Kasumi-1 (cell line): ENCODE measurements around the gene CEP126.

Source experiments
- DNase-seq, 2 experiments: peaks; one replicate each; lab custom pipeline; 2025; lab: John Stamatoyannopoulos, UW

Gene CEP126

DNA sequence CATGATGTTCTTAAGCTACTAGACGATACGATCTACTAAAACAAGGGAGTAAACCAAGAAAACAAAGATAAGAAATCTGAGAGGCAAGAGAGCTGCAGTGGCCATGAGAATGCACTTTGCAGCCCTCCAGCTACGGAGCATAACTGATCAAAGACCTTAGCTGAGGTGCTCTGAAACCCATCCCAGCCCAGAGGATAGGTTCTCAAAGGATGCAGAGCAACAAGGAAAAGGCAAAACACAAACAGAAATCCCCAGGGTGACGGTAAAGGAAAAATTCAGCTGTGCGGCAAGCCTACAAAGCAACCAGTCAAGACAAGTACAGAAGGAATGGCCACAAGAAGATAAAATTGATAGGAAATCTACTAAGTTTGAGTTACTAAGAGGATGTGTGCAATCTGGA is 99.9 kb downstream of the CEP126 start:
- no peak for DNase-seq

DNA sequence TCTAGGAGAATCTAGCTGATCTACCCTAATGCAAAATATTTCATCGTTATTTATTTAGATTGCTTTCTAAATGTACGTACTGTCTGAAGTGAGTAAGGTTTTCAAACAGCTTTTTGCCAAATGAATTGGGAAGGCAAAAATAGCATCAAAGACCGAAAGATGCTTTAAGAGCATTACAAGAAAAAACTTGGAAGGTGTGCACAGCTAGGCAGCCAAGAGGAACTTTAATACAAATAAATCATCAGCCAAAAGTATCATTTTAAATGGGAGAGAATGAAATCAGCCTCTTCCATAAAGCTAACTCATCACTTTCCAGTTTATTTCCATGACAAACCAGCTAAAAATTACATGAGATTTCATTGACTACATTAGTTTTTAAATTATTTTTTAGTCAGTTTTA is 102.2 kb downstream of the CEP126 start:
- no peak for DNase-seq

- DNase-seq: no peak
These were observed 111.4 kb downstream of the CEP126 start for GRCh38 chr11:102026217-102026616.

- DNase-seq: no peak
These were observed 112.1 kb downstream of the CEP126 start for GRCh38 chr11:102026959-102027358.

DNA sequence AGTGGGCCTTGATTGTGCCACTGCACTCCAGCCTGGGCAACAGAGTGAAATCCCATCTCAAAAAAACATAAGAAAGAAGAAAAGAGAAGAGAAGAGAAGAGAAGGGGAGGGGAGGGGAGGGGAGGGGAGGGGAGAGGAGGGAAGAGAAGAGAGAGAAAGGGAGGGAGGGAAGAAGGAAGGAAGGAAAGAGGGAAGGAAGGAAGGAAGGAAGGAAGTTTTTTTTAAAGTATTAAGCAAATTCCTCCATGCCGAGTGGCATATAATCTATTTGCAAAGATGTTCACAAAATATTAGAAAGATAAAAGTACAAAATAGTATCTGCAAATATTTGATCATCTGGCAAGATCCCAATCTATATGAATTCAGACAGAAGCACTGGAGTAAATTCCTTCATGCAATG is 121.9 kb downstream of the CEP126 start:
- no peak for DNase-seq

DNA sequence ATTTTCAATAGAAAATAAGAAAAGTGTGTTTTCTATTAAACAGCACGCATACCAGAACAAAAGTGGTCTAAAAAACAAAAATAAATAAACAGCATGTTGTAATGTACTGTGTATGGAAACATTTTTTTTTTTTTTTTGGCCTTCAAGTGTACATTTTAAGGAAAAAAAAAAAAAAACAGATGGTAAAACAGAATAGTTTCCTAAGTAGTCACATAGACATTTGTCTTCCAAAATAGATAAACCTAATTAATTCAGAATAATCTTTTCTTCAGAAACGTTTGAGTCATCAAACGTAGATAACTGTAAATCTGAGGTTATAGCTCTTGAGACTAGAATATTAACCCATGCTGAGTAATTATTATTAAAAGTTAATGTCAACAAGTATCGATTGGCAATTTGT is 132.0 kb downstream of the CEP126 start:
- DNase-seq: no peak

GRCh38 chr11:102047305-102047924 is 132.6 kb downstream of the CEP126 start, which contains the start of gene CFAP300:
CFAP300 (plus strand) TSS chr11:102047437; CDS start chr11:102047471, 34 bp downstream.
- DNase-seq: no peak
